ENCODE measurements around the gene SLC30A10. TPM values are rescaled to one million over a fixed set of nuclear protein-coding genes. Genes with fewer than 3 reads are reported as not detected.
"Not testable (repeated sequence)": the region's sequence is repeated elsewhere in the genome, so short reads cannot be mapped to it uniquely, and the experiment has no call there.

Gene SLC30A10
- total RNA-seq, 1 donor from 2014 or later: 0.63 TPM

GRCh38 chr1:219954052-219954451, 25.7 kb upstream of the SLC30A10 start:
- Mint-ChIP-seq H3K27me3 (ENCODE audit: low read depth) (no peaks in the 10 kb centered on the region), H3K4me3 (no peak overlapping the region), H3K9me3 (no peaks in the 10 kb centered on the region), H3K4me1 (no peaks in the 10 kb centered on the region), H3K36me3 (ENCODE audit: low read depth) (no peaks in the 10 kb centered on the region), H3K27ac (ENCODE audit: unreplicated experiment) (no peak overlapping the region)
- DNase-seq (ENCODE audit: low read depth, low spot score): no peak
- TF ChIP-seq CTCF (conservative IDR thresholded peaks at IDR 0.05): no peak

GRCh38 chr1:219952361-219952760, 24.0 kb upstream of the SLC30A10 start:
- TF ChIP-seq CTCF (conservative IDR thresholded peaks at IDR 0.05): no peak
- Mint-ChIP-seq H3K36me3 (ENCODE audit: low read depth) (no peaks in the 10 kb centered on the region), H3K4me3 (no peak overlapping the region), H3K27me3 (ENCODE audit: low read depth) (no peaks in the 10 kb centered on the region), H3K27ac (ENCODE audit: unreplicated experiment) (no peak overlapping the region), H3K9me3 (no peaks in the 10 kb centered on the region), H3K4me1 (no peaks in the 10 kb centered on the region)
- no peak for DNase-seq (ENCODE audit: low read depth, low spot score)

GRCh38 chr1:219949227-219949626, 20.9 kb upstream of the SLC30A10 start:
- not testable (repeated sequence) for H3K9me3 Mint-ChIP-seq; H3K27me3 Mint-ChIP-seq (ENCODE audit: low read depth); H3K36me3 Mint-ChIP-seq (ENCODE audit: low read depth); H3K27ac Mint-ChIP-seq (ENCODE audit: unreplicated experiment); H3K4me1 Mint-ChIP-seq; DNase-seq (ENCODE audit: low read depth, low spot score); H3K4me3 Mint-ChIP-seq

GRCh38 chr1:219948766-219949165, 20.4 kb upstream of the SLC30A10 start:
- not testable (repeated sequence) for DNase-seq (ENCODE audit: low read depth, low spot score); H3K9me3 Mint-ChIP-seq; H3K27ac Mint-ChIP-seq (ENCODE audit: unreplicated experiment); H3K4me1 Mint-ChIP-seq; H3K4me3 Mint-ChIP-seq; H3K36me3 Mint-ChIP-seq (ENCODE audit: low read depth); H3K27me3 Mint-ChIP-seq (ENCODE audit: low read depth)

- DNase-seq (ENCODE audit: low read depth, low spot score): no peak
- Mint-ChIP-seq H3K27me3 (ENCODE audit: low read depth) (no peaks in the 10 kb centered on the region), H3K36me3 (ENCODE audit: low read depth) (no peaks in the 10 kb centered on the region), H3K27ac (ENCODE audit: unreplicated experiment) (no peak overlapping the region), H3K4me1 (no peaks in the 10 kb centered on the region), H3K9me3 (peaks cover 2% of the 10 kb centered on the region), H3K4me3 (no peak overlapping the region)
- TF ChIP-seq CTCF (conservative IDR thresholded peaks at IDR 0.05): no peak
These were observed 17.4 kb upstream of the SLC30A10 start for GRCh38 chr1:219945795-219946194.

GRCh38 chr1:219941179-219942118, 13.1 kb upstream of the SLC30A10 start:
- no peaks in the 10 kb centered on the region for H3K4me1 Mint-ChIP-seq

More at GRCh38 chr1:219941179-219942118, 13.1 kb upstream of the SLC30A10 start:
- TF ChIP-seq CTCF (conservative IDR thresholded peaks at IDR 0.05): no peak
- Mint-ChIP-seq H3K36me3 (ENCODE audit: low read depth) (no peaks in the 10 kb centered on the region), H3K4me3 (no peak overlapping the region), H3K9me3 (no peaks in the 10 kb centered on the region), H3K27ac (ENCODE audit: unreplicated experiment) (no peak overlapping the region), H3K27me3 (ENCODE audit: low read depth) (no peaks in the 10 kb centered on the region)
- no peak for DNase-seq (ENCODE audit: low read depth, low spot score)

All from neural crest cell (in vitro differentiated cells).